IMR-90 (cell line): ENCODE data around the gene AKT2.

Source experiments
- CTCF ChIP-seq: conservative IDR thresholded peaks from 2 replicates; pipeline ENCODE4 v1.5.1; 2012; ENCODE audit warnings: mild to moderate bottlenecking, low read depth, low read length, improper control_type of control experiment
- POLR2A ChIP-seq: IDR thresholded peaks from 2 replicates; pipeline ENCODE4 v1.6.1; 2012; ENCODE audit warnings: mild to moderate bottlenecking, low read depth, low read length

DNA sequence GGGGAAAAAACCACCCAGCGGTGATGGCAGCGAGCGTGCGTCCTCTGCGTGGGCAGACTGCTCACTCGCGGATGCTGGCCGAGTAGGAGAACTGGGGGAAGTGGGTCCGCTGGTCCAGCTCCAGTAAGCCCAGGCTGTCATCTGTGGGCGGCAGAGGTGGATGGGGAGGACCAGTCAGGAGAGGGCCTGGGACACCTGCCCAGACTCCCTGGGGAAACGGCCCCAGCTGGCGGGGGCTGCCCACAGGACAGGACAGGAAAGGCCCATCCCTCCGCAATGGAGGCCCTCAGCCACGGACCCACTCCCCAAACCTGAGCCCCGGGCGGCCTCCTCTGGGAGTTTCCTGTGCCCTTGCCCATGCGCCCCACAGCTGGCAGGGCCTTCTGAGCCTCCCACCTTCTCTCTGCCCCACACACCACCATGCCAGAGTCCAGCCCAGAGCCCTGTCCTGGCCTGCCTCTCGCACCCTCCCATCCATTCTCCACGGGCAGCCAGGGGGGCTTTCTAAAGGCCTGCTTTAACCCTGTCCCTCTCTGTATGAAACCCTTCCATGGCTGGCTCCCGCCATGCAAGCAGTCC is 51.2 kb downstream of the AKT2 start:
- TF ChIP-seq CTCF (no peak), POLR2A (no peak)
